PC-3 (cell line): ENCODE measurements around the gene C6orf62.

Source experiments
- CTCF ChIP-seq: fragments of 300-600 bp; sonication (generic); conservative IDR thresholded peaks from 2 replicates; pipeline ENCODE4 v1.5.1; 2017; ENCODE audit warnings: antibody characterized with exemption, low read depth, mild to moderate bottlenecking, low read length
- EZH2 ChIP-seq: fragments of 300-600 bp; sonication (generic); IDR thresholded peaks from one replicate; pipeline ENCODE4 v1.6.1; 2017; ENCODE audit warnings: antibody characterized with exemption, mild to moderate bottlenecking, low read length; ENCODE audit not compliant: unreplicated experiment

GRCh38 chr6:24749297-24749696, 30.3 kb upstream of the C6orf62 start:
- no peak for TF ChIP-seq CTCF
- no peak for TF ChIP-seq EZH2
